ENCODE results near the gene NEK4.
A peak's percentile ranks its signal among the peaks of the same experiment; 100 is the strongest.
"Not testable (repeated sequence)": the region's sequence is repeated elsewhere in the genome, so short reads cannot be mapped to it uniquely, and the experiment has no call there.

The NEK4 gene

DNA sequence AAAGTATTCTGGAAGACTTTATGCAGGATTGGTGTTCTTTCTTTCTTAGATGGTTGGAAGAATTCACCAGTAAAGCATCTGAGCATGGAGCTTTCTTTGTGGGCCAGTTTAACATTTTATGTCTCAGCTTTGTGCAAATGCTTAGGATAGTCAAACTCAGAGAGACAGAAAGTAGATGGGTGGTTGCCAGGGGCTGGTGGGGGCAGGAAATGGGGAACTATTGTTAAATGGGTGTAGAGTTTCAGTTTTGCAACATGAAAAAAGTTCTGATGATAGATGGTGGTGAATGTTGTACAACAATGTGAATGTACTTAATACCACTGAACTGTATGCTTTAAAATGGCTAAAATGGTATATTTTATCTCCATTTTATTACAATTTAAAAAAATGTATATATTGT lies 40.1 kb downstream of the NEK4 start:
- no peak for DNase-seq

DNA sequence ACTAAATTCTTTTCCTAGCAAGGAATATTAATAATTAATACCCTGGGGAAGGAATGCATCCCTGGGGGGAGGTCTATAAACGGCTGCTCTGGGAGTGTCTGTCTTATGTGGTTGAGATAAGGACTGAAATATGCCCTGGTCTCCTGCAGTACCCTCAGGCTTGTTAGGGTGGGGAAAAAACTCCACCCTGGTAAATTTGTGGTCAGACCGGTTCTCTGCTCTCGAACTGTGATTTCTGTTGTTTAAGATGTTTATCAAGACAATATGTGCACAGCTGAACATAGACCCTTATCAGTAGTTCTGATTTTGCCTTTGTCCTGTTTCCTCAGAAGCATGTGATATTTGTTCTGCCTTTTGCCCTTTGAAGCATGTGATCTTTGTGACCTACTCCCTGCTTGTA lies 42.0 kb downstream of the NEK4 start:
- not testable (repeated sequence) for DNase-seq

DNA sequence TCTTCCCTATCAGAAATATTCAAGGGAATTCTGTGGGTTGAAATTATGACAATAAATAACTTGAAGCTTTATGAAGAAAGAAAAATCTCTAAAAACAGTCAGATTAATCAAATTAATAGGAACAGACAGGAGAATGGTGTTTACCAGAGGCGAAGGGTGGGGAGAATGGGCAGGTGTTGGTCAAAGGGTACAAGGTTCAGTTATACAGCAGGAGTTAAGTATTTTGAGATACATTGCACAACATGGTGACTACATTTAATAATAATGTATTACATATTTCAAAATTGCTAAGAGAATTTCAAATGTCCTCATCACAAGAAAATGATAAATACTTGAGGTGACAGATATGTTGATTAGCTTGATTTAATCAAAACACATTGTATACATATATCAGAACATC lies 46.2 kb downstream of the NEK4 start:
- no peak for DNase-seq

DNA sequence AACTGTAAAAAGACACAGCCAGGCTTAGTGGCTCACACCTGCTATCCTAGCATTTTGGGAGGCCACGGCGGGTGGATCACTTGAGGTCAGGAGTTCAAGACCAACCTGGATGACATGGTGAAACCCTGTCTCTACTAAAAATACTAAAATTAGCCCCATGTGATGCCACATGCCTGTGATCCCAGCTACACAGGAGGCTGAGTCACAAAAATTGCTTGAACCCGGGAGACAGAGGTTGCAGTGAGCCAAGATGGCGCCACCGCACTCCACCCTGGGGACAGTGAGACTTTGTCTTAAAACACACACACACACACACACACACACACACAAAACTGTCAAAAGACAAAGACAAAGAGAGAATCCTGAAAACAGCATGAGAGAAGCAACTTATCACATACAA lies 46.8 kb downstream of the NEK4 start:
- no peak for DNase-seq

DNA sequence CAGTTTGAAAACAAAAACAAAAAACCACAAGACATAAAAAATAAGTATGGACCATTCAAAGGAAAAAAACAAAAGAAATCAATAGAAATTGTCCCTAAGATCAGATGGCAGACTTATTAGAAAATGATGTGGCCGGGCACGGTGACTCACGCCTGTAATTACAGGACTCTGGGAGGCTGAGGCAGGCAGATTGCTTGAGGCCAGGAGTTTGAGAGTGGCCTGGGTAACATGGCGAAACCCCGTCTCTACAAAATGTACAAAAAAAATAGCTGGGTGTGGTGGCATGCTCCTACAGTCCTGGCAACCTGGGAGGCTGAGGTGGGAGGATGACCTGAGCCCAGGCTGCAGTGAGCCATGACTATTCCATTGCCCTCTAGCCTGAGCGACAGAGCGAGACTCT lies 48.2 kb downstream of the NEK4 start:
- no peak for DNase-seq

DNA sequence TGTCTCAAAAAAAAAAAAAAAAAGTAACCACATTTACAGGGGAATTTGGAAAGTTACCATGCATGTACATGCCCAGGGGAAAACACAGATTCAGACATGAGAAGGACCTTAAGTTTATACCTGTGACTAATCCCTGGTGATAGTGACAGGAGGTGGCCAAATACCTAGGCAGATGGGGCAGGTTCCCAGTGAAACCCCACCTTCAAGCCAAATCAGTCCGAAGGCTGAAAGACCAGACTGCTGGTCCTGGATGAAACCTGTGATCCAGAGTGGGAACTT lies 49.1 kb downstream of the NEK4 start:
- no peak for DNase-seq

DNA sequence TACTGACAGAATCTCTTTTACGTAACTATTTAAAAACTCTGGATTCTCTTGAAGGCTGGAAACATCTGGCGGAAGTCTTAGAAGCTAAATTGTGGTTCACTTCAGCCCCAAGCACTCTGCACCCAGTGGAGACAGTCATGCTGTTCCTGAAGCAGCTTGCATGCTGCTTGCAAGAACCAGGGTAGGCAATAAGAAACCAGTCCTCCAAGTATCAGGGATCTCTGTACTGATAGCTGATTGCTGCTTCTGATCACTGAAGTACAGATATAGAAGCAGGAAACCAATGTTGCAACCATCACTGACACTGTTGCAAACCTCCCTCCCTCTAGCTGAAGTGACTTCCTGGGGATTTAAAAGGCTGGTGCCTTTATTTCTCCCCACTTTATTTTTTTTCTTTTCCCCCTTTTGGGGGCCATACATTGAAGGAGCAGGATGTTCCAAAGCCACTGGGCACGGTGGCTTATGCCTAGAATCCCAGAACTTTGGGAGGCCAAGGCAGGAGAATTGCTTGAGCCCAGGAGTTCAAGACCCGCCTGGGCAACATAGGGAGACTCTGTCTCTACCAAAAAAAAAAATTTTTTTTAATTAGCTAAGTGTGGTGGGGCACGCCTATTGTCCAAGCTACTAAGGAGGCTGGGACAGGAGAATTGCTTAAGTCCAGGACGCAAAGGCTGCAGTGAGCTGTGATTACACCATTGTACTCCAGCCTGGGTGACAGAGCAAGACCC lies 49.6 kb downstream of the NEK4 start:
- DNase-seq, result no peak

DNA sequence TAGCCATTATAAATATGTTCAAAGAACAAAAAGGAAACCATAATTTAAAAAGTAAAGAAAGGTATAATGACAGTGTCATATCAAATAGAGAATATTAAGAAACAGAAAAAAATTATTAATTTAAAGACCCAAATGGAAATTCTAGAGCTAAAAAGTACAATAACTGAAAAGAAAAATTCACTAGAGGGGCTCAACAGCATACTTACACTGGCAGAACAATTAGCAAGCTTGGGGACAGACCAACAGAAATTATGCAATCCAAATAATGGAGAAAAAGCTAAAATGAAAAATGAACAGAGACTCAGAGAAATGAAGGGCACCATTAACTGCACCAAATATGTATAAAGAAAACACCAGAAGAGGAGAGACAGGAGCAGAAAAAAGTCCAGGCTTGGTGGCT lies 51.1 kb downstream of the NEK4 start:
- no peak for DNase-seq

DNA sequence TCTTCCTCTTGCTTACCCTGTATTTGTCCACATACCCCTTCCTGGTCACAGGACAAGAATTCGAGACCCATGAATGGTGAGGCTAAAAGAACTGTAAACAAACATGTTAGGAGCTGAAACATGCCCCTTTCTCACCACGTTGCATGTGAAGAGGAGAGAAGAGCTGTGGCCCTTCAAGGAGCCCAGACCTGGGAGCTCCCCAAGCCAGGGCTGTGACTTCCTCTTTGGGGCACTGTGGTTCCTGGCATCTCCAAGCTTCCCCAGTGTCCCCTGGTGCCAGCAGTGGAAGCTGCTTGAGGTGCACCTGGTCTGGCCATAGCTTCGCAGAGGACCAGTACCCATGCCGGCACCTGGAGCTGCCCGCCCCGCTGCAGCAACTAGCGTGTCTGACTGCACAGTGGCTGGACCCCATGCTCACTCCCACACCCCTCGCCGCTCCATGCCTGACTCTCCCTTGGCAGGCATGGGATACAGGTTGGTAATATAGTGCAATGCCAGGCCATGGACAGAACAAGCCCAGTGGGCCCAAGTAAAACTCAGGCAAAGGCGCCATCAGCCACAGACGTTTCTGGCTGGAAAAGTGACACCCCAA lies 54.9 kb downstream of the NEK4 start:
- DNase-seq, result no peak

DNA sequence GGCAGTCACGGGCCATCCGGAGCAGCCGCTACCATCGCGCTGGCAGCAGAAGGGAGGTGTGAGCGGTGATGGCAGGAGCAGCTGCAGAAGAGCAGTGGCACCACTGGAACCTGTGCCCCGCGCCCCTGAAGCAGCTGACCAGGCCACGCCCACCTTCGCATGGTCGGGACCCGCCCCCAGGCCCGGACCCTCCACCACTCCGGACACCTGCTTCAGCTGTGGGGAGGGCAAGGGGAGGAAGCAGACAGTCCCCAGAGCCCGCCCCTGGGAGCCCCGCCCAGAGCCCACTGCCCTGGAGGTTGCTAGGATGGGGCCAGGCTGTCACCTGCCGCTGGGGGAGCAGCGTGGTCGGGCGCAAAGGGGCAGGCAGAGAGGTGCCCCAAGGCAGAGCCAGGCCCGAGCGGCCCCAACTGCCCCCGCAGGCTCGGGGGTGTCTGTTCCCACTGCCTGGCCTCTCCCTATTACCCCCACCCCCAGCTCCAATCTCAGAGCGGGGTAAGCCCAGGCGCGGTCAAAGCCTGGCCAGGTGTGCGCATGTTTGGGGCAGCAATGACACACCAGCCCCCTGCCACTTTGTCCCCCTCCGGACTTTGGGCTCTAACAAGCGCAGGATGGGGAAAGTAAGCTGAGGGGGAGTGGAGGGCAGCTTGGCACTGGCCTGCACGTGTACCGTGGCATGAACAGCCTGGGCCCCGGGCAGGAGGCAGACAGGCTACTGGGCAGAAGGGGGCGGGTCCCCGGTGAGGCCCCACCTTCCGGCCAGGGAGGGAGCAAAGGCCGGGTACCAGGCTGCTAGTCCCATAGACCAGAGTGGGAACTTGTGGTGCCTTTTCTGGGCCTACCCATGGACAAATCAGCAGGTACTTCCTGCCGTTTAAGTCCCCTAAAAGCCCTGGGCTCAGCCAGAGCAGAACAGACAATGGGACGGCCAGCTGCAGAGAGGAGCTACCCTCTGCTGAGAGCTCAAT lies 56.1 kb downstream of the NEK4 start:
- no peak for DNase-seq

DNA sequence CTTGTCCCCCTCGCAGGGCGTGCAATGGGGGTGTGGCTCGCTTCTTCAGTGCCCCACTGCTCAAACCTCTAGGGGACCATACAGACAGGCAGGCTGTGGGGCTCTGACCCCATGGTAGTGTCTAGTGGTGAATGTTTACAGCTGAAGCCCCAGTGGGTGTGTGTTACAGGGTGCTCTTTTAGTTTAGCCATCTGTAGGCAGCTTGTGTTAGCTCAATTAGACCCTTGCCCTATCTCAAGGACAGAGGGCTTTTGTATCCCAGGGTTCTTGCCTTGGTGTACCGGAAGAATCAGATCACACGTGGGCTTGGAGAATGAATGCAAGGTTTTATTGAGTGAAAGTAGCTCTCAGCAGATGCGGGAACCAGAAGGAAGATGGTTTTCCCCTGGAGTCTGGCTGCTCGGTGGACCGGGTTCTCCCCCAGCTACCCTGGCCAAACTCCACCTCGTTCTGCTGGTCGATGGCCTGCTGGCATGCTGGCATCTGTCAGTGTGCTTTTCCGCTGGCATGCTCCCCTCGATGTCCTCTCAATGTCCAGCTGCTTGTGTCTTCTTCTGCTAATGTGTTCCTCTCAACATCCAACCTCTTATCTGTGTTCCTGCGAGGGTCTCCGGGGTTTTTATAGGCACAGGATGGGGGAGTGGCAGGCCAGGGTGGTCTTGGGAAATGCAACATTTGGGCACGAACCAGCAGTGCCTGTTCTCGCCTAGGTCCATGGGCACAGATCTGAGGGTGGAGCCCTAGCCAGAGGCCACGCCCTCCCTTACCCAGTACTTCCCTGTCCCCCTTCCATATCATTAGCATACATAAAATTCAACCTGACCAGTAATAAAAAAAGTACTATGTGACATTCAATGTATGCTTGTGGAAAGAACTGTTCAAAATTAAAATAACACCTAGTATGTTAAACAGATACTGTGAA lies 58.2 kb downstream of the NEK4 start:
- no peak for DNase-seq

DNA sequence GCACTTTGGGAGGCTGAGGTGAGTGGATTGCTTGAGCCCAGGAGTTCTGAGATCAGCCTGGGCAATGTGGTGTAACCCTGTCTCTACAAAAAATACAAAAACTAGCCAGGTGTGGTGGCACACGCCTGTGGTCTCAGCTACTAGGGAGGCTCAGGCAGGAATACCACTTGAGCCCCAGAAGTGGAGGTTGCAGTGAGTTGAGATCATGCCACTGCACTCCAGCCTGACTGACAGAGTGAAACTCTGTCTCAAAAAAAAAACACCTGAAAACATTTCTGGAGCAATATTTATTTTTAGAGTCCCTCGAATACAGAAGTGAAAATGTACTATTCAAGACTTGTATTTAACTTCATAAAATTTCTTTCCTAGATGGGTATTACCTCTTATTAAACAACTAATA lies 60.2 kb downstream of the NEK4 start:
- DNase-seq, result no peak

DNA sequence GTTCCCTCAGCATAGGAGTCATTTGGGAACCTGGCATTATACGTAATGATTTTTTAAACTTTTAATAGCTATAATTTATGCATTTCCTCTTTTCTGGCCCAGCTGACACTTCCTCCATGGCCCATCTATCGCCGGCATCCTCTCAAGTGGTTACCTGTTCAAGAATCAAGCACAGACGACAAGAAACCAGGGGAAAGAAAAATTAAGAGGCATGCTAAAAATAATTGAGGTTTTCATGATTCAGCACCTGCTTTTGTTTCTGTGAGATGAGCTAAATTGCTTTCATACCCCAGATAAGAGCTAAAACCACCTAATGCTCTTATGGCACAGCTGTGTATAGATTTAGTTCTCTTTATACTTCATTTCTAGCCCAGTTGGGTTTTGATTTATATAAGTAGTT lies 63.2 kb downstream of the NEK4 start:
- no peak for DNase-seq

DNA sequence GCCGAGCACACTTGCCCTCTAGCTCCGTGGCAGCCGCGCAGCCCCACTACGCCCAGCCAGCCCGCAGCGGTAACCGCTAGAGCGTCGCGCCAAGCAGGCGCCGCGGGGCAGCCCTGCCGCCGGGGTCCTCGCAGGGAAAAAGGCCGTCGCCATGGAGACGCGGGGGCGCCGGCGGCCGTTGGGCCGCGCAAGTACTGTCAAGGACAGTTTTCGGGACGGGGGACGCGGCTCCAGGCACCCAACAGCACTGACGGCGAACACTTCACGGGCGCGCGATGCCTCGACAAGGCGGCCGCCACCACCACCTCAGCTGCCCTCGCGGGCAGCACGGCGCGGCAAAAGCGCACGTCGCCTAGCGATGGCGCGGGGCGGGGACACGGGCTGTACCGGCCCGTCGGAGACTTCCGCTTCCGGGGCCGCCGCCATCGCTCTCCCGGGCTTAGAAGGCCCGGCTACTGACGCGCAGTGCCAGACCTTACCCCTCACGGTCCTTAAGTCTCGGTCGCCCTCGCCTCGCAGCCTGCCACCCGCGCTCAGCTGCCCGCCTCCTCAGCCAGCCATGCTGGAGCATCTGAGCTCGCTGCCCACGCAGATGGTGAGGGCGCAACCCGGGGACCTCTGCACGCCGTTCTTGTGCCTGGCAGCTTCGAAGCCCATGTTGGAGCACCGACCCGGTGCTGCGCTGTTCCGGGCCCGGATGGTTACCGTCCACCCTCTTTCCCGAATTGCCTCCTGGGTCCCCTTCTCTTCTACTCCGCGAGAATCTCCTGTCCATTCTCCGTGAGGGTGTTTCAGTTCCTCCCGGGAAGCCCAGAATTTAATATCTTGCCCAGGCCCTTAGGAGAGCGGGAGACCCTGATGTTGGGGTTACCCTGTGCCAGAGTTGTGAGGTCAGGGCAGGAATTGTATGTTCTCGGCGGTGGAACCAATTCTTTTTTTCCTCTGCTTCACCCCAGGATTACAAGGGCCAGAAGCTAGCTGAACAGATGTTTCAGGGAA lies 64.8 kb downstream of the NEK4 start, which contains the start of the genes GLT8D1 and SPCS1:
GLT8D1 (minus strand) TSS at position 104 of the 999 bp plus-strand sequence. CDS start 5,331 bp downstream, outside the sequence.
SPCS1 (plus strand) TSS at position 419 of the 999 bp plus-strand sequence; CDS start at position 560, 141 bp downstream.
- DNase-seq, result peak; percentile 82 to 85

DNA sequence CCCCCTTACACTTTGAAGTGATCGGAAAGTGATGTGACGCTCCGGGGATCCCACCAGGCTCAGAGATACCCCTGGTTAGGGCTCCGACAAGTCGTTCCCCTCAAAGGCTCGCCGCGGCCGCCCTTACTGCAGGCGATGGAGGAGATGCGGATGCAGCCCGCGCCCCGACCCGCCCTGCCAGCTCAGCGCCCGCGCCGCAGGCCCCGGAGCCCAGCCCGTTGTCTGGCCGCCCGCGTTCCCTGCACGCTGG lies 65.4 kb downstream of the NEK4 start:
- DNase-seq, result no peak

DNA sequence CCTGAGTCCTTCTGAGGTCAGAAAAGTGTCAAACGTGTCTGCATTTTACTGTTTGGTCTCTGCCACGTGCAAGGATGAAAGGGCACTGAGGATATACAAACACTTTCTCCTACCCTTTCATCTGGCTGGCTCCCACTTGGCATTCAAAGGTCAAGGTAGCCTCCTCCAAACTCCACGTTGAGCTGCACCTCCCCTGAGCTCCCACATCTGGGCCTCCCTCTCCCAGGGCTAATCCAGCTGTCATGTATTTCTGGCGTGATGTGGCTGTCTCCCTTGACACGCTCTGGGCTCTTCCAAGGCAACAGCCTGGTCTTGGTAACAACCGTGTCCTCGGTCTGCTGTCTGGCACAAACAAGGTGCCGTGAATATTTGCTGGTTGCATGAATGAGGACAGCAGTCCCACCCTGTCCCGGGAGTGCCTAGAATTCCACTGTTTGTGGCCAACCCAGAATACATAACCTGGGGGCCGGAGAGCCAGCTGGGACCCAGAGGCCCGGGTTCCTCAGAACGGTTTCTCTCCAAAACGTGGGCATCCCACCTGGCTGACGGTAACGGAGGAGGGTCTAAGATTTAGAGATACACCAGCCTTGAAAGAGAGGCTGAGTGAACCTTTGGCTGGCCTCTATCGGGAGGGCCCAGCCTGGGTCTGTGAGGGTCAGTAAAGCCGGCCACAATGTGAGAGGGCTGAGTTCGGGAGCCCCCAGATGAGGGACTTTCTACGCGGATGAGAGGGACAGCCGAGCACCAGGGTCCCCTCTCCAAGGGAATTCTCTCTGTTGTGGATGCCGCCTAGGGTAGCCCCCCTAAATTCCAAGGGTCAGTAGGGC lies 65.9 kb downstream of the NEK4 start:
- peak in 1 of 2 experiments; percentile 23 for DNase-seq

DNA sequence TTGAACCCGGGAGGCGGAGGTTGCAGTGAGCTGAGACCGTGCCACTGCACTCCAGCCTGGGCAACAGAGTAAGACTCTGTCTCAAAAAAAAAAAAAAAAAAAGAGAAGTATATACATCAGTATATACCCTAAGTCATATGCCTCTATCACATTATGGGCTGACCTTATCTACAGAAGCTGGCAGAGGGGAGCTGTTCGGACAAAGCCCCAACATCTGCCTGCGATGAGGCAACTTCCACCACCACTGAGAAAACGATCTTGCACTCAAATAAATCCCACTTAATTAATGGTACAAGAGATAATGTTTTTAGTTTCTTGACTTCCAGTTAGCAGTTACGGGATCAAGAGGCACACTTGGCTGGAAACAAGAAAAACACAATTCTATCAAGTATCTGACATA lies 67.4 kb downstream of the NEK4 start:
- no peak for DNase-seq

DNA sequence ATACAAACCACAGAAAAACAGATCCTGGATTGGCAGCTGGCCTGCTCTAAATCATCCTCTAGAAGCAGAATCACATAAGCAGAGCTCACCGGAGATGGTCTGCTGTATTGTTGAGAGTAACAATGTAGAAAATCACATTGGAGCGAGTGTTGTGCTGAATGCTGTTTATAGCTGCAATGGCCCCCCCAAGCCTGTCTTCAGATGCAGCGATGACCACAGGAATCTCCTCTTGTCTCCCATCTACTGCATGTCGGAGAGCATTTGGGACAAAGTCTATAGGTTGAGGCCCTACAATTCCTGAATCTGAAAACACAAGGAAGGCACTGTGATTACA lies 73.1 kb downstream of the NEK4 start:
- DNase-seq, result peak in 1 of 2 experiments; percentile 2

DNA sequence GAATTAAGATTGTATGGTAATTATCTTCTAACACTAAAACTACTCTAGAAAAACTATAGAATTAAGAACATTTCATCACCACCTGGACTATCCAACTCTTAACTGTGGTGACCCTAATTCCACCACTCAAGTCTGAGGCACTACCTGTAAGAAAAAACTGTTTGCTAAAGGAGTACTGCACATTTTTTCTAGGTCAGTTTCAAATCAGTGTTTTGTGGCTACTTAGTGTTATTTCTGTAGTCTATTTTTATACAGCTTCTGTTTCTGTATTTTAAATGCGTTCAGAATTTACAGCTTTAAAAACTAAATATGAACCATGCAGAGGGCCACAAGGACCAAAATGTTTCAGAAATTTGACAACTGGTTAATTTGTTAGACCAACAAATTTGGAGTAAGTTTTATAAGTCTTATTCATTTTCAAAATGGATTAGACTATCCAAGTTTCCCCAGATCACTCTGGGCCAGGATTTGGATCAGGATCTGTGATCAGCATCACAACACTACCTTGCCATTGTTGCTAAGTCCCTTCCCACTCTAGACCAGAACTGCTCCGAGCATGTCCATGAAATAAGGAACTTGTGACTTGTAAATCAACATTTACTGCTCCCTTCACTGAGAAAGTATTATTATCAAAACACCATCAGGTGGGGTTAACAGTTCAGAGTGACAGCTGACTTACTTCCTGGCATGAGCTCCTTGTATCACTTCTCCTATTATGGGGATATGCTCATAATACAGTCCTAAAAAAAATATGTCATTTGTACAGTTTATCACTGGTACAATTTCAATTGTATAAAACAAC lies 73.7 kb downstream of the NEK4 start:
- peak in 1 of 2 experiments; percentile 1 for DNase-seq

Data from activated CD4-positive, alpha-beta T cell treated with anti-CD3 and anti-CD28 coated beads, Interleukin-2, amount 50 U/mL, for 48 hours (primary cell).